Breast epithelium (tissue), 3 donors: Measurements from ENCODE around the gene NELL2.

Experiments used
- CTCF ChIP-seq, 3 donors: fragments of 450-650 bp; IDR thresholded peaks; one replicate each; pipeline ENCODE4 v1.5.1; 2016 to 2017; ENCODE audit warnings: antibody characterized with exemption in 3 of 3, mild to moderate bottlenecking in 3 of 3, moderate library complexity in 3 of 3
- POLR2A ChIP-seq: fragments of 450-650 bp; IDR thresholded peaks from one replicate; pipeline ENCODE4 v1.6.1; 2016; ENCODE audit warnings: antibody characterized with exemption, mild to moderate bottlenecking, moderate library complexity
- POLR2AphosphoS5 ChIP-seq, 3 donors: sonication (generic); formaldehyde crosslinking; IDR thresholded peaks; one replicate each; pipeline ENCODE4 v1.6.1; 2017; ENCODE audit warnings: antibody characterized with exemption in 3 of 3

- TF ChIP-seq CTCF (IDR thresholded peaks at IDR 0.05) (no peak), POLR2A (no peak), POLR2AphosphoS5 (IDR thresholded peaks at IDR 0.05) (no peak)
These were observed 286.4 kb downstream of the NELL2 start for GRCh38 chr12:44589697-44590096.
